GM12875 (cell line): ENCODE results near the gene SLIT1.

ENCODE experiments used
- H3K4me3 ChIP-seq: one replicate; pipeline ENCODE4 v1.5.1; 2011; ENCODE audit warnings: low read depth, low read length, control low read depth
- CTCF ChIP-seq: IDR thresholded peaks from 2 replicates; pipeline ENCODE4 v1.5.1; 2011; ENCODE audit warnings: low read depth, mild to moderate bottlenecking, control low read depth, inconsistent platforms, low read length, moderate library complexity, borderline replicate concordance; ENCODE audit not compliant: insufficient read depth

The SLIT1 gene

GRCh38 chr10:96975136-96975535 lies 210.6 kb downstream of the SLIT1 start:
- TF ChIP-seq CTCF: no peak
- H3K4me3 ChIP-seq: no peak overlapping the region

- TF ChIP-seq CTCF: no peak
- H3K4me3 ChIP-seq: no peak overlapping the region
These were observed 211.7 kb downstream of the SLIT1 start for GRCh38 chr10:96973809-96974747.

- no peak for TF ChIP-seq CTCF
- H3K4me3 ChIP-seq: no peak overlapping the region
These were observed 213.5 kb downstream of the SLIT1 start for GRCh38 chr10:96972264-96972663.

GRCh38 chr10:96971324-96971723 lies 214.4 kb downstream of the SLIT1 start:
- H3K4me3 ChIP-seq: no peak overlapping the region
- TF ChIP-seq CTCF: no peak

GRCh38 chr10:96968682-96969423 lies 216.9 kb downstream of the SLIT1 start:
- no peak for TF ChIP-seq CTCF
- no peak overlapping the region for H3K4me3 ChIP-seq

DNA sequence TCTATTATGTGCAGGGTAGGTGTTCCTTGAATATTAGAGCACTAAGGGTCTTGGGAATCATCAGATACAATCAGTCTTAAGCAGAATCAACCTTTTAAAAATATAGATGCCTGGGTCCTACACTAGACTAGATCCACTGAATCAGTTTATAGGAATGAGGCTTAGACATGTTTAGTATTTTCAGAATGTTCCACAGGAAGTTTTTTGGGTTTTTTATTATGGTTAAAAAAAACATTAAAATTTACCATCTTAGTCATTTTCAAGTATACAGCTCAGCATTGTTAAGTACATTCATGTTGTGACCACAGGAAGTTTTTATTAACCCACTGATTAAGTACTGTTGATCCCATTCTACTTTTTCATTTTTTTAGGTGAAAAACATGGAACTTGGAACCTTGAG lies 217.9 kb downstream of the SLIT1 start:
- no peak for TF ChIP-seq CTCF
- H3K4me3 ChIP-seq: no peak overlapping the region
